ENCODE results near the gene A3GALT2. TPM values are rescaled to one million over a fixed set of nuclear protein-coding genes. Genes with fewer than 3 reads are reported as not detected.
"Not testable (repeated sequence)": the region's sequence is repeated elsewhere in the genome, so short reads cannot be mapped to it uniquely, and the experiment has no call there.

A3GALT2 gene
- total RNA-seq, 1 donor: not detected

GRCh38 chr1:33311706-33312412, 9.0 kb downstream of the A3GALT2 start:
- no peak for DNase-seq (ENCODE audit: low read depth)
- no peak overlapping the region for H3K4me3 ChIP-seq (ENCODE audit: low read depth, low read length)

GRCh38 chr1:33310702-33311101, 10.2 kb downstream of the A3GALT2 start:
- H3K4me3 ChIP-seq (ENCODE audit: low read depth, low read length): no peak overlapping the region
- TF ChIP-seq CTCF (IDR thresholded peaks at IDR 0.05; ENCODE audit: insufficient read depth, low read length): no peak
- DNase-seq (ENCODE audit: low read depth): no peak

More at GRCh38 chr1:33311706-33312412, 9.0 kb downstream of the A3GALT2 start:
- TF ChIP-seq CTCF (IDR thresholded peaks at IDR 0.05; ENCODE audit: insufficient read depth, low read length): no peak

GRCh38 chr1:33309351-33309750, 11.5 kb downstream of the A3GALT2 start:
- not testable (repeated sequence) for DNase-seq (ENCODE audit: low read depth); H3K4me3 ChIP-seq (ENCODE audit: low read depth, low read length)

- H3K4me3 ChIP-seq (ENCODE audit: low read depth, low read length): no peak overlapping the region
- DNase-seq (ENCODE audit: low read depth): no peak
- no peak for TF ChIP-seq CTCF (IDR thresholded peaks at IDR 0.05; ENCODE audit: insufficient read depth, low read length)
Measured at GRCh38 chr1:33307494-33307864, 13.4 kb downstream of the A3GALT2 start.

- no peak for TF ChIP-seq CTCF (IDR thresholded peaks at IDR 0.05; ENCODE audit: insufficient read depth, low read length)
- H3K4me3 ChIP-seq (ENCODE audit: low read depth, low read length): no peak overlapping the region
- DNase-seq (ENCODE audit: low read depth): no peak
Measured at GRCh38 chr1:33306653-33307493, 14.0 kb downstream of the A3GALT2 start.

- TF ChIP-seq CTCF (IDR thresholded peaks at IDR 0.05; ENCODE audit: insufficient read depth, low read length): no peak
- DNase-seq (ENCODE audit: low read depth): no peak
- no peak overlapping the region for H3K4me3 ChIP-seq (ENCODE audit: low read depth, low read length)
Measured at GRCh38 chr1:33305816-33306652, 14.9 kb downstream of the A3GALT2 start.

GRCh38 chr1:33305016-33305415, 15.9 kb downstream of the A3GALT2 start:
- TF ChIP-seq CTCF (IDR thresholded peaks at IDR 0.05; ENCODE audit: insufficient read depth, low read length): no peak
- no peak overlapping the region for H3K4me3 ChIP-seq (ENCODE audit: low read depth, low read length)
- no peak for DNase-seq (ENCODE audit: low read depth)

Measured in fibroblast of the aortic adventitia (primary cell).